GM23248 (cell line): ENCODE measurements around the gene FEM1B. TPM values are rescaled to one million over a fixed set of nuclear protein-coding genes. Genes with fewer than 3 reads are reported as not detected.
A peak's percentile ranks its signal among the peaks of the same experiment; 100 is the strongest.

Source experiments
- DNase-seq: peaks from one replicate; pipeline ENCODE4 v3.0.0-alpha.2; 2015
- H2AFZ ChIP-seq: fragments of 200-600 bp; sonication (generic); 2 replicates; pipeline ENCODE4 v1.6.1; 2016; ENCODE audit warnings: antibody characterized with exemption
- H3F3A ChIP-seq: fragments of 200-600 bp; sonication (generic); 2 replicates; pipeline ENCODE4 v1.6.1; 2016; ENCODE audit warnings: mild to moderate bottlenecking, antibody characterized with exemption, mixed run types; ENCODE audit not compliant: insufficient read depth
- H3K27ac ChIP-seq: fragments of 200-600 bp; sonication (generic); 2 replicates; pipeline ENCODE4 v1.5.1; 2016; ENCODE audit warnings: mild to moderate bottlenecking
- H3K27me3 ChIP-seq: fragments of 200-600 bp; sonication (generic); replicated peaks from 2 replicates; pipeline ENCODE4 v1.6.1; 2016; ENCODE audit warnings: mild to moderate bottlenecking; ENCODE audit not compliant: insufficient read depth
- H3K36me3 ChIP-seq: fragments of 200-600 bp; sonication (generic); 2 replicates; pipeline ENCODE4 v1.6.1; 2016; ENCODE audit warnings: low read depth, mild to moderate bottlenecking
- H3K4me1 ChIP-seq: fragments of 200-600 bp; sonication (generic); 2 replicates; pipeline ENCODE4 v1.6.1; 2016; ENCODE audit warnings: mild to moderate bottlenecking; ENCODE audit not compliant: insufficient read depth
- H3K4me2 ChIP-seq: fragments of 200-600 bp; sonication (generic); one replicate; pipeline ENCODE4 v1.6.1; 2016; ENCODE audit warnings: mild to moderate bottlenecking; ENCODE audit not compliant: unreplicated experiment
- H3K4me3 ChIP-seq: fragments of 200-600 bp; sonication (generic); 2 replicates; pipeline ENCODE4 v1.5.1; 2016; ENCODE audit warnings: mild to moderate bottlenecking
- H3K79me2 ChIP-seq: fragments of 200-600 bp; sonication (generic); 2 replicates; pipeline ENCODE4 v1.6.1; 2016; ENCODE audit warnings: mild to moderate bottlenecking; ENCODE audit not compliant: insufficient read depth
- H3K9ac ChIP-seq: fragments of 200-600 bp; sonication (generic); 2 replicates; pipeline ENCODE4 v1.6.1; 2016; ENCODE audit warnings: mild to moderate bottlenecking
- H3K9me2 ChIP-seq: fragments of 200-600 bp; sonication (generic); 2 replicates; pipeline ENCODE4 v1.6.1; 2016; ENCODE audit warnings: mixed run types, mild to moderate bottlenecking, moderate library complexity; ENCODE audit not compliant: insufficient read depth
- H3K9me3 ChIP-seq: fragments of 200-600 bp; sonication (generic); one replicate; pipeline ENCODE4 v1.6.1; 2017; ENCODE audit warnings: low read depth
- H4K20me1 ChIP-seq: fragments of 200-600 bp; sonication (generic); 2 replicates; pipeline ENCODE4 v1.6.0; 2016; ENCODE audit not compliant: insufficient read depth
- EZH2 ChIP-seq: fragments of 200-600 bp; sonication (generic); IDR thresholded peaks from 2 replicates; pipeline ENCODE4 v1.6.1; 2018; ENCODE audit warnings: antibody characterized with exemption, mild to moderate bottlenecking; ENCODE audit not compliant: insufficient read depth, poor library complexity, severe bottlenecking
- EZH2phosphoT487 ChIP-seq: fragments of 200-600 bp; sonication (generic); IDR thresholded peaks from 2 replicates; pipeline ENCODE4 v1.6.1; 2018; ENCODE audit warnings: antibody characterized with exemption, moderate library complexity, mild to moderate bottlenecking, low read depth; ENCODE audit not compliant: insufficient read depth
- WGBS, 2 experiments: methylation state at CpG; one replicate each; pipeline ENCODE4 v1.1.6; 2015 to 2017; ENCODE audit warnings: low lambda C conversion rate in 2 of 2, low coverage in 1 of 2; ENCODE audit errors: missing lambda C conversion rate in 2 of 2; 5-methylcytosine and 5-hydroxymethylcytosine counted together
- in situ Hi-C: fragments of 300-500 bp; cut with MboI; formaldehyde crosslinking; loops from 2 replicates; pipeline ENCODE4 v1.15.0; 2020
- polyA plus RNA-seq: library from polyadenylated mRNA; unstranded; fragments of >200 nt; fragmentation: Nextera tagmentation; extraction: Ambion mirVana; gene quantifications from 2 replicates; pipeline ENCODE4 v1.2.1, GENCODE V29; 2016
- total RNA-seq: library from RNA; depleted of rRNA; stranded (reverse); fragments of >200 nt; shearing (Covaris generic); gene quantifications from 2 replicates; pipeline ENCODE4 v1.2.3, GENCODE V29; 2014

The FEM1B gene
- total and polyA plus RNA-seq, 2 experiments from 2014 or later = 15.7 to 36.2 TPM

GRCh38 chr15:68230157-68231100, 47.1 kb upstream of the FEM1B start:
- Histone ChIP-seq H3K4me1 (peaks cover 6% of the 10 kb centered on the region; the same call in 1 of the 2 replicates), H3K36me3 (no peaks in the 10 kb centered on the region), H3K27me3 (no peaks in the 10 kb centered on the region), H4K20me1 (no peaks in the 10 kb centered on the region), H3K4me2 (peak overlapping the region; percentile 91), H3K9me2 (no peaks in the 10 kb centered on the region), H2AFZ (peak overlapping the region; percentile 87), H3F3A (no peaks in the 10 kb centered on the region), H3K27ac (peak overlapping the region; percentile 45), H3K79me2 (peaks cover 37% of the 10 kb centered on the region), H3K9ac (peak overlapping the region; percentile 87), H3K4me3 (peak overlapping the region; percentile 80), H3K9me3 (no peaks in the 10 kb centered on the region)
- 51 to 52% methylated on average over 20 of the region's 20 CpGs for WGBS, 2 experiments
- in situ Hi-C loops = no loop called here
- peak; percentile 67 for DNase-seq
- TF ChIP-seq EZH2 = no peak
- TF ChIP-seq EZH2phosphoT487 = no peak

- H3K27ac ChIP-seq = no peak overlapping the region
- TF ChIP-seq EZH2phosphoT487 (no peak), EZH2 (no peak)
- 67 to 73% methylated on average over 9 of the region's 9 CpGs for WGBS, 2 experiments
- H3K4me3 ChIP-seq = no peak overlapping the region
- H3K79me2 ChIP-seq = peaks cover 29% of the 10 kb centered on the region
- H3K27me3 ChIP-seq = no peaks in the 10 kb centered on the region
- in situ Hi-C loops = no loop called here
- no peaks in the 10 kb centered on the region for H3K9me2 ChIP-seq
- peaks cover 6% of the 10 kb centered on the region; the same call in 1 of the 2 replicates for H3K4me1 ChIP-seq
- no peaks in the 10 kb centered on the region for H4K20me1 ChIP-seq
- no peaks in the 10 kb centered on the region for H3K36me3 ChIP-seq
- no peak overlapping the region for H3K9ac ChIP-seq
- H3F3A ChIP-seq = no peaks in the 10 kb centered on the region
- H2AFZ ChIP-seq = no peak overlapping the region
- no peak for DNase-seq
- no peaks in the 10 kb centered on the region for H3K9me3 ChIP-seq
- H3K4me2 ChIP-seq = no peak overlapping the region
These were observed 46.3 kb upstream of the FEM1B start for GRCh38 chr15:68231102-68231818.

GRCh38 chr15:68232449-68232848, 45.1 kb upstream of the FEM1B start:
- in situ Hi-C loops = no loop called here
- Histone ChIP-seq H3K36me3 (no peaks in the 10 kb centered on the region), H3F3A (no peaks in the 10 kb centered on the region), H3K4me1 (peaks cover 6% of the 10 kb centered on the region; the same call in 1 of the 2 replicates), H2AFZ (no peak overlapping the region), H3K27ac (no peak overlapping the region), H3K9me3 (no peaks in the 10 kb centered on the region), H3K4me3 (no peak overlapping the region), H3K9me2 (no peaks in the 10 kb centered on the region), H3K4me2 (no peak overlapping the region), H4K20me1 (no peaks in the 10 kb centered on the region), H3K27me3 (no peaks in the 10 kb centered on the region), H3K79me2 (peaks cover 17% of the 10 kb centered on the region), H3K9ac (no peak overlapping the region)
- DNase-seq = no peak
- WGBS, 2 experiments = 85 to 86% methylated on average over 6 of the region's 6 CpGs
- no peak for TF ChIP-seq EZH2
- no peak for TF ChIP-seq EZH2phosphoT487

- Histone ChIP-seq H3K4me3 (no peak overlapping the region), H3K4me2 (no peak overlapping the region), H3K9me2 (no peaks in the 10 kb centered on the region), H3K27ac (no peak overlapping the region), H3K9ac (no peak overlapping the region), H4K20me1 (no peaks in the 10 kb centered on the region), H3K36me3 (no peaks in the 10 kb centered on the region), H3F3A (no peaks in the 10 kb centered on the region), H3K4me1 (peaks cover 6% of the 10 kb centered on the region; the same call in 1 of the 2 replicates), H3K79me2 (peaks cover 12% of the 10 kb centered on the region), H3K27me3 (no peaks in the 10 kb centered on the region), H2AFZ (no peak overlapping the region), H3K9me3 (no peaks in the 10 kb centered on the region)
- whole genome bisulfite sequencing, 2 experiments = 91 to 96% methylated on average over 6 of the region's 6 CpGs
- TF ChIP-seq EZH2 (no peak), EZH2phosphoT487 (no peak)
- in situ Hi-C loops = no loop called here
- no peak for DNase-seq
These were observed 44.6 kb upstream of the FEM1B start for GRCh38 chr15:68232937-68233336.
